GM21515 (cell line): ENCODE measurements around the gene CACNG3.

Experiments
- ATAC-seq: cut with Tn5 transposase; IDR thresholded peaks from one replicate; pipeline ENCODE4 v1.9.1; 2021; ENCODE audit not compliant: unreplicated experiment

CACNG3 gene

GRCh38 chr16:24381470-24382118 lies 125.5 kb downstream of the CACNG3 start:
- ATAC-seq = no peak

GRCh38 chr16:24382762-24383407 lies 126.8 kb downstream of the CACNG3 start:
- no peak for ATAC-seq

GRCh38 chr16:24394341-24394740 lies 138.2 kb downstream of the CACNG3 start:
- no peak for ATAC-seq

GRCh38 chr16:24396350-24397271 lies 140.5 kb downstream of the CACNG3 start:
- no peak for ATAC-seq

- ATAC-seq = no peak
Measured at GRCh38 chr16:24409045-24409444, 152.9 kb downstream of the CACNG3 start.
